ENCODE data around the gene PTPN9.

GRCh38 chr15:75468913-75469598, 110.1 kb downstream of the PTPN9 start:
- TF ChIP-seq EZH2phosphoT487 (IDR thresholded peaks at IDR 0.05; ENCODE audit: insufficient read depth, low read depth) (no peak), EZH2 (IDR thresholded peaks at IDR 0.05; ENCODE audit: insufficient read depth, poor library complexity, severe bottlenecking) (no peak)

All from GM23248 (cell line).